CMK (cell line): ENCODE data around the gene NR2F2.
A peak's percentile ranks its signal among the peaks of the same experiment; 100 is the strongest.

Experiments used
- DNase-seq: peaks from one replicate; pipeline ENCODE4 v3.0.0-alpha.2; 2010; ENCODE audit warnings: low read depth

Gene NR2F2

GRCh38 chr15:96353930-96354730, 23.6 kb downstream of the NR2F2 start:
- DNase-seq: no peak

- no peak for DNase-seq
Observed at GRCh38 chr15:96354731-96355567, 24.4 kb downstream of the NR2F2 start.

- DNase-seq: no peak
Observed at GRCh38 chr15:96355568-96356187, 25.2 kb downstream of the NR2F2 start.

GRCh38 chr15:96356494-96357455, 26.3 kb downstream of the NR2F2 start:
- peak; percentile 49 for DNase-seq

GRCh38 chr15:96358001-96358801, 27.7 kb downstream of the NR2F2 start:
- DNase-seq: no peak

- no peak for DNase-seq
Observed at GRCh38 chr15:96358821-96359615, 28.5 kb downstream of the NR2F2 start.

GRCh38 chr15:96359616-96360521, 29.4 kb downstream of the NR2F2 start:
- DNase-seq: no peak

- no peak for DNase-seq
Observed at GRCh38 chr15:96360581-96361308, 30.2 kb downstream of the NR2F2 start.

- no peak for DNase-seq
Observed at GRCh38 chr15:96361309-96362010, 31.0 kb downstream of the NR2F2 start.

- no peak for DNase-seq
Observed at GRCh38 chr15:96362011-96362754, 31.7 kb downstream of the NR2F2 start.

- DNase-seq: no peak
Observed at GRCh38 chr15:96362755-96363651, 32.5 kb downstream of the NR2F2 start.

- DNase-seq: no peak
Observed at GRCh38 chr15:96363707-96364106, 33.2 kb downstream of the NR2F2 start.

GRCh38 chr15:96365781-96366525, 35.5 kb downstream of the NR2F2 start:
- no peak for DNase-seq

GRCh38 chr15:96366526-96366877, 36.0 kb downstream of the NR2F2 start:
- DNase-seq: no peak
